Neural crest cell (in vitro differentiated cells): ENCODE results near the gene KRTAP5-1. TPM values are rescaled to one million over a fixed set of nuclear protein-coding genes. Genes with fewer than 3 reads are reported as not detected.
"Not testable (repeated sequence)": the region's sequence is repeated elsewhere in the genome, so short reads cannot be mapped to it uniquely, and the experiment has no call there.

Experiments used
- DNase-seq: peaks from one replicate; pipeline ENCODE4 v3.0.0; 2021; ENCODE audit warnings: low read depth, mixed read lengths, low spot score
- H3K27ac Mint-ChIP-seq: one replicate; pipeline ENCODE4 v1.8.0; 2021; ENCODE audit warnings: mild to moderate bottlenecking, mixed read lengths; ENCODE audit not compliant: unreplicated experiment
- H3K27me3 Mint-ChIP-seq: 2 replicates; pipeline ENCODE4 v1.8.0; 2021; ENCODE audit warnings: low read depth, mild to moderate bottlenecking, mixed read lengths
- H3K36me3 Mint-ChIP-seq: 2 replicates; pipeline ENCODE4 v1.8.0; 2021; ENCODE audit warnings: low read depth, mild to moderate bottlenecking, mixed read lengths
- H3K4me1 Mint-ChIP-seq: 2 replicates; pipeline ENCODE4 v1.8.0; 2021; ENCODE audit warnings: mixed read lengths
- H3K4me3 Mint-ChIP-seq: one replicate; pipeline ENCODE4 v1.8.0; 2021; ENCODE audit warnings: mild to moderate bottlenecking, mixed read lengths
- H3K9me3 Mint-ChIP-seq: 2 replicates; pipeline ENCODE4 v1.8.0; 2021; ENCODE audit warnings: mixed read lengths
- total RNA-seq: library from RNA; stranded (reverse); gene quantifications from 2 replicates; pipeline ENCODE4 v1.2.1, GENCODE V29; 2021
- TF ChIP-seq, protein P1 (sequence below): fragments of 200-600 bp; sonication (generic); conservative IDR thresholded peaks from 2 replicates; pipeline ENCODE4 v1.5.0; 2021; ENCODE audit warnings: antibody characterized with exemption, mild to moderate bottlenecking

The KRTAP5-1 gene
- total RNA-seq, 1 donor from 2014 or later = not detected

DNA sequence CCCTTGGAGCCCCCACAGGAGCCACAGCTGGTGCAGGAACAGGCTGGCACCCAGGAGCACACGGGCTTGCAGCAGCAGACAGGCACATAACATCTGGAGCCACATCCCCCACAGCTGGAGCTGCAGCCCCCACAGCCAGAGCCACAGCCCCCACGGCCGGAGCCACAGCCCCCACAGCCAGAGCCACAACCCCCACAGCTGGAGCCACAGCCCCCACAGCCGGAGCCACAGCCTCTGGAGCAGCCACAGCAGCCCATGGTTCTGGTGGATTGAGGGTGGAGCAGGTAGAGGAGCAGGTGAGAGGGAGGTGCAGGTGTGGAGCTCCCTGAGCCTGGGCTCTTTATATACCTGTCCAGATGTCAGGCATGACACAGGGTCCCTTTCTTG is 12.9 kb upstream of the KRTAP5-1 start, which contains the start of gene KRTAP5-2:
Gene KRTAP5-2, minus strand, starts transcription at position 301 of the 387 bp plus-strand sequence. Its CDS starts 44 bp downstream, at position 257.
- no peak within 1 kb of the TSS for H3K27ac Mint-ChIP-seq
- H3K4me1 Mint-ChIP-seq = peaks cover 6% of the 10 kb centered on the region
- no peak for DNase-seq
- TF ChIP-seq, protein P1, sequence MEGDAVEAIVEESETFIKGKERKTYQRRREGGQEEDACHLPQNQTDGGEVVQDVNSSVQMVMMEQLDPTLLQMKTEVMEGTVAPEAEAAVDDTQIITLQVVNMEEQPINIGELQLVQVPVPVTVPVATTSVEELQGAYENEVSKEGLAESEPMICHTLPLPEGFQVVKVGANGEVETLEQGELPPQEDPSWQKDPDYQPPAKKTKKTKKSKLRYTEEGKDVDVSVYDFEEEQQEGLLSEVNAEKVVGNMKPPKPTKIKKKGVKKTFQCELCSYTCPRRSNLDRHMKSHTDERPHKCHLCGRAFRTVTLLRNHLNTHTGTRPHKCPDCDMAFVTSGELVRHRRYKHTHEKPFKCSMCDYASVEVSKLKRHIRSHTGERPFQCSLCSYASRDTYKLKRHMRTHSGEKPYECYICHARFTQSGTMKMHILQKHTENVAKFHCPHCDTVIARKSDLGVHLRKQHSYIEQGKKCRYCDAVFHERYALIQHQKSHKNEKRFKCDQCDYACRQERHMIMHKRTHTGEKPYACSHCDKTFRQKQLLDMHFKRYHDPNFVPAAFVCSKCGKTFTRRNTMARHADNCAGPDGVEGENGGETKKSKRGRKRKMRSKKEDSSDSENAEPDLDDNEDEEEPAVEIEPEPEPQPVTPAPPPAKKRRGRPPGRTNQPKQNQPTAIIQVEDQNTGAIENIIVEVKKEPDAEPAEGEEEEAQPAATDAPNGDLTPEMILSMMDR = no peak
- H3K4me3 Mint-ChIP-seq = no peak within 1 kb of the TSS
- no peaks in the 10 kb centered on the region for H3K36me3 Mint-ChIP-seq
- H3K9me3 Mint-ChIP-seq = peaks cover 5% of the 10 kb centered on the region
- peaks cover 86% of the 10 kb centered on the region for H3K27me3 Mint-ChIP-seq

DNA sequence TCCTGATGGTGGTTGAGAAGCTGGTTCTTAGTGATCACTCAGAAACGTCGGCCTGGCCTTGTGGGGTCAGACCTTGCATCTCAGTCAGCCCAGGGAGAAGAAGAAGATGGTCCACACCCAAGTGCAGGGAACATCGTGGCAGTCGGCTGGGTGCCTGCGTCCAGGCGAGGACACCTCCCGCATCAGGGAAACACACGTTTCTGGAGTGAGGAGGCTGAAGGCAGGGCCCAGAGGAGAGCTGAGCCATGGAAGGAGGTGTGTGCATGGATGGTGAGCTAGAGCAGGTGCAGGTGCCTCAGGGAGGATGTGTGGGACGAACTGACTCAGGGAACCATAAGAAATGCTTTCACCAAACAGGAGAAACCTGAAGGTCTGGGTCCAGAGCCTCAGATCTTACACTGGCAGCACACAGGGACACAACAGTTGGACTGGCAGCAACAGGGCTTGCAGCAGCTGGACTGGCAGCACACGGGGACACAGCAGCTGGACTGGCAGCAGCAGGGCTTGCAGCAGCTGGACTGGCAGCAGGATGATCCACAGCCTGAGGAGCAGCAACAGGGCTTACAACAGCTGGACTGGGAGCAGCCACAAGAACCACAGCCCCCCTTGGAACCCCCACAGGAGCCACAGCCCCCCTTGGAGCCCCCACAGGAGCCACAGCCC is 12.4 kb upstream of the KRTAP5-1 start:
- Mint-ChIP-seq H3K27ac (no peak overlapping the region), H3K36me3 (no peaks in the 10 kb centered on the region), H3K4me1 (peaks cover 6% of the 10 kb centered on the region), H3K9me3 (peaks cover 5% of the 10 kb centered on the region), H3K4me3 (no peak overlapping the region), H3K27me3 (peaks cover 89% of the 10 kb centered on the region)
- TF ChIP-seq, protein P1 = no peak
- DNase-seq = no peak

GRCh38 chr11:1596576-1597121 is 11.6 kb upstream of the KRTAP5-1 start:
- H3K36me3 Mint-ChIP-seq, H3K27ac Mint-ChIP-seq, H3K9me3 Mint-ChIP-seq, H3K4me3 Mint-ChIP-seq, DNase-seq, H3K4me1 Mint-ChIP-seq: not testable (repeated sequence)
- peaks cover 90% of the 10 kb centered on the region for H3K27me3 Mint-ChIP-seq

DNA sequence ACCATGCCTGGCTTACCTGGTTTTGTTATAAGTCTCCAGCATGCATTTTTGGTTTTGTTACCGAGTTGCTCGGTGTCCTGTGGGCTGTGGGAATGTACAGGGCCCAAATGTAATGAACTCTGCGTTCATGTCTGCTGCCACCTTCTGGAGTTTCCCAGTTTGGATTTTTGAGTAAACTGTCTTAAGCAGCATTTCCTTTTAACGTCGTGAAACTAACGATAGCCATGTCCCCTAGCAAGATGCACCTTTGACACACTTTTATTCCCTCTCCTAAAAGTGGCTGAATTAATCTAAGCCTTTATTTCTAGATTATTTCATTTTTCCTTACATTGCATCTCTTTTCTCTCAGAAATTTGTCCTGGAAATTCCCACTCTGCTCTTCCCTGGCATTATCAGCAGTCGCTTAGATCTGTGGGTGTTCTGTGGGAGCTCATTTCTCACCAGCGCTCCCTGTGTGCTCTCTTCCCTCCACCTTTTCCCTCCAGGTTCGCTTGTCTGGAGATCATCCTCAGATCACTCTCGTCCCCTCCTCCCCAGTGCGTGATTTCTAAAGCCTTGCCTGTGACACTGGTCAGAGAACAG is 11.0 kb upstream of the KRTAP5-1 start:
- H3K27me3 Mint-ChIP-seq = peaks cover 89% of the 10 kb centered on the region
- not testable (repeated sequence) for H3K36me3 Mint-ChIP-seq

GRCh38 chr11:1592628-1593027 is 7.5 kb upstream of the KRTAP5-1 start:
- Mint-ChIP-seq H3K27me3 (peaks cover 77% of the 10 kb centered on the region), H3K4me3 (no peak overlapping the region), H3K27ac (no peak overlapping the region), H3K9me3 (no peaks in the 10 kb centered on the region), H3K36me3 (no peaks in the 10 kb centered on the region), H3K4me1 (peaks cover 6% of the 10 kb centered on the region)
- TF ChIP-seq, protein P1 = no peak
- no peak for DNase-seq

More for the DNA sequence above, 11.0 kb upstream of the KRTAP5-1 start:
- H3K4me3 Mint-ChIP-seq, DNase-seq, H3K4me1 Mint-ChIP-seq, H3K27ac Mint-ChIP-seq, H3K9me3 Mint-ChIP-seq: not testable (repeated sequence)

DNA sequence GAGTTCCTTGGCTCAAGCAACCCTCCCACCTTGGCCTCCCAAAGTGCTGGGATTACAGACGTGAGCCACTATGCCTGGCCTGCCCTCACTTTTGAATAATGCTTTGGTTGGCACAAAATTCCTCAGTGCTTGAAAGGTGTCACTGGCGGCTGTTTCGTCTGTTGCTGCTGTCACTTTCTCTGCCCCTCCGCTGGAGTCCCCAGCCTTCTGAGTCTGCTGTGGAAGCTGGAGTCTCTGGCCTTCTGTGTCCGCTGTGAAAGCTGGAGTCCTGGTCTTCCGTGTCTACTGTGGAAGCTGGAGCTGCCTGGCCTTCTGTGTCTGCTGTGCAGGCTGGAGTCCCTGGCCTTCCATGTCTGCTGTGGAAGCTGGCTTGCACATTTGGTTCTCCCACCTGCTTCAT is 4.9 kb upstream of the KRTAP5-1 start:
- H3K4me3 Mint-ChIP-seq = no peak overlapping the region
- H3K27ac Mint-ChIP-seq = no peak overlapping the region
- H3K4me1 Mint-ChIP-seq = no peaks in the 10 kb centered on the region
- H3K36me3 Mint-ChIP-seq = no peaks in the 10 kb centered on the region
- TF ChIP-seq, protein P1 = no peak
- peaks cover 62% of the 10 kb centered on the region for H3K27me3 Mint-ChIP-seq
- H3K9me3 Mint-ChIP-seq = no peaks in the 10 kb centered on the region
- DNase-seq = no peak

- H3K4me1 Mint-ChIP-seq, H3K36me3 Mint-ChIP-seq: not testable (repeated sequence)
- peaks cover 56% of the 10 kb centered on the region for H3K27me3 Mint-ChIP-seq
Observed at GRCh38 chr11:1589191-1589963, 4.3 kb upstream of the KRTAP5-1 start.

More at GRCh38 chr11:1589191-1589963, 4.3 kb upstream of the KRTAP5-1 start:
- not testable (repeated sequence) for DNase-seq, H3K27ac Mint-ChIP-seq, H3K9me3 Mint-ChIP-seq, H3K4me3 Mint-ChIP-seq
